Uterus (tissue), 4 donors: ENCODE results near the gene PKNOX2. TPM values are rescaled to one million over a fixed set of nuclear protein-coding genes. Genes with fewer than 3 reads are reported as not detected.

ENCODE experiments used
- DNase-seq, 2 donors: peaks; one replicate each; pipeline ENCODE4 v3.0.0-alpha.2; 2019 to 2020
- H3K27ac ChIP-seq, 2 donors: fragments of 200-600 bp; sonication (generic); 1 replicate in 1 of 2; 2 replicates in 1 of 2; pipeline ENCODE4 v1.5.1; 2016 to 2018
- H3K27me3 ChIP-seq, 2 donors: fragments of 200-600 bp; sonication (generic); one replicate each; pipeline ENCODE4 v1.5.1; 2018 to 2019; ENCODE audit warnings: control low read depth in 1 of 2
- H3K36me3 ChIP-seq, 2 donors: fragments of 200-600 bp; sonication (generic); one replicate each; pipeline ENCODE4 v1.5.1; 2019; ENCODE audit warnings: control low read depth in 1 of 2
- H3K4me1 ChIP-seq, 2 donors: fragments of 200-600 bp; sonication (generic); one replicate each; pipeline ENCODE4 v1.5.1; 2018 to 2019; ENCODE audit warnings: control low read depth in 1 of 2
- H3K4me3 ChIP-seq, 2 donors: fragments of 200-600 bp; sonication (generic); 1 replicate in 1 of 2; 2 replicates in 1 of 2; pipeline ENCODE4 v1.5.1; 2018 to 2019; ENCODE audit warnings: mild to moderate bottlenecking in 1 of 2
- H3K9me3 ChIP-seq, 2 donors: fragments of 200-600 bp; sonication (generic); one replicate each; pipeline ENCODE4 v1.5.1; 2019; ENCODE audit warnings: control low read depth in 1 of 2
- CTCF ChIP-seq, 4 experiments: fragments of 200-600 bp in 2 of 4; fragments of 450-650 bp in 2 of 4; sonication (generic) in 2 of 4; IDR thresholded peaks; one replicate each; pipeline ENCODE4 v1.5.1; 2016 to 2019; ENCODE audit warnings: antibody characterized with exemption in 4 of 4, mild to moderate bottlenecking in 2 of 4, moderate library complexity in 1 of 4
- POLR2A ChIP-seq, 2 donors: fragments of 450-650 bp; IDR thresholded peaks; one replicate each; pipeline ENCODE4 v1.6.1; 2016; ENCODE audit warnings: antibody characterized with exemption in 2 of 2, mild to moderate bottlenecking in 1 of 2, moderate library complexity in 1 of 2
- intact Hi-C: fragments of 100-400 bp; cut with DNase I; formaldehyde crosslinking; loops from one replicate; pipeline ENCODE4 v1.15.1; 2023; ENCODE audit warnings: low total_unique reads
- total RNA-seq, 4 donors: library from RNA; depleted of rRNA in 3 of 4; stranded (reverse); fragments of >200 nt in 3 of 4; gene quantifications; one replicate each; pipeline versions ENCODE4 v1.1.0 to v1.2.4, GENCODE V29; 2014 to 2023
- donor health status: DM: yes; HTN: yes; CAD: no.

The PKNOX2 gene
- total RNA-seq, 4 donors from 2014 or later, result 0.29 to 22.7 (median 3.3) TPM

- TF ChIP-seq CTCF (IDR thresholded peaks at IDR 0.05) (no peak), POLR2A (IDR thresholded peaks at IDR 0.05) (no peak)
- H3K36me3 ChIP-seq, result no peaks in the 10 kb centered on the region
- no peaks in the 10 kb centered on the region for H3K4me1 ChIP-seq
- DNase-seq, result no peak
- H3K27me3 ChIP-seq, result no peaks in the 10 kb centered on the region
- intact Hi-C loops, result no loop called here
- no peak overlapping the region for H3K4me3 ChIP-seq
- H3K27ac ChIP-seq, result no peak overlapping the region
- no peaks in the 10 kb centered on the region for H3K9me3 ChIP-seq
Observed at GRCh38 chr11:125330462-125331325, 166.1 kb downstream of the PKNOX2 start.

GRCh38 chr11:125331357-125332035, 166.9 kb downstream of the PKNOX2 start:
- no peak for TF ChIP-seq CTCF (IDR thresholded peaks at IDR 0.05)
- no peak for TF ChIP-seq POLR2A (IDR thresholded peaks at IDR 0.05)
- DNase-seq, result no peak
- Histone ChIP-seq H3K36me3 (no peaks in the 10 kb centered on the region), H3K9me3 (no peaks in the 10 kb centered on the region), H3K27ac (no peak overlapping the region), H3K4me3 (no peak overlapping the region), H3K4me1 (no peaks in the 10 kb centered on the region), H3K27me3 (no peaks in the 10 kb centered on the region)
- intact Hi-C loops, result no loop called here

GRCh38 chr11:125332821-125333220, 168.3 kb downstream of the PKNOX2 start:
- TF ChIP-seq CTCF (IDR thresholded peaks at IDR 0.05), result no peak
- no peak for DNase-seq
- H3K36me3 ChIP-seq, result no peaks in the 10 kb centered on the region
- peaks cover 0 to 3% of the 10 kb centered on the region in 2 donors for H3K4me1 ChIP-seq
- no peaks in the 10 kb centered on the region for H3K9me3 ChIP-seq
- H3K27me3 ChIP-seq, result no peaks in the 10 kb centered on the region
- intact Hi-C loops, result no loop called here
- no peak overlapping the region for H3K27ac ChIP-seq
- H3K4me3 ChIP-seq, result no peak overlapping the region

- Histone ChIP-seq H3K4me3 (no peak overlapping the region), H3K36me3 (no peaks in the 10 kb centered on the region), H3K27ac (no peak overlapping the region), H3K4me1 (peaks cover 0 to 10% of the 10 kb centered on the region in 2 donors), H3K27me3 (no peaks in the 10 kb centered on the region), H3K9me3 (no peaks in the 10 kb centered on the region)
- TF ChIP-seq POLR2A (IDR thresholded peaks at IDR 0.05) (no peak), CTCF (IDR thresholded peaks at IDR 0.05) (no peak)
- intact Hi-C loops, result no loop called here
- DNase-seq, result no peak
Observed at GRCh38 chr11:125333354-125334073, 169.0 kb downstream of the PKNOX2 start.
